ENCODE measurements around the gene UBAC2. TPM values are rescaled to one million over a fixed set of nuclear protein-coding genes. Genes with fewer than 3 reads are reported as not detected.
A peak's percentile ranks its signal among the peaks of the same experiment; 100 is the strongest.

UBAC2 gene
- total and polyA plus RNA-seq, 2 donors (not counting 1 experiment from before 2014, with no cell fraction given): 32.4 to 87.4 TPM

GRCh38 chr13:99260216-99260615 is 59.6 kb downstream of the UBAC2 start:
- TF ChIP-seq EZH2 (IDR thresholded peaks at IDR 0.05; ENCODE audit: low read length, missing control alignments) (no peak), CTCF (conservative IDR thresholded peaks at IDR 0.05 in 1 of 2, IDR thresholded peaks at IDR 0.05 in 1 of 2; ENCODE audit: low read depth in 1 of 2, low read length in 2 of 2) (no peak)
- Histone ChIP-seq H3K9ac (ENCODE audit: insufficient read depth, low read length) (no peak overlapping the region), H3K27ac (ENCODE audit: insufficient read depth, low read length) (no peak overlapping the region), H3K27me3 (ENCODE audit: control insufficient read depth, insufficient read depth, low read length) (no peaks in the 10 kb centered on the region), H3K79me2 (ENCODE audit: control insufficient read depth, insufficient read depth, low read length) (no peaks in the 10 kb centered on the region), H3K4me3 (replicated peaks in 1 of 4; ENCODE audit: control extremely low read depth in 1 of 4, insufficient read depth in 1 of 4, low read depth in 3 of 4, low read length in 4 of 4) (no peak overlapping the region), H4K20me1 (ENCODE audit: control insufficient read depth, extremely low read depth, insufficient read depth, low read length) (no peaks in the 10 kb centered on the region), H3K9me3 (ENCODE audit: control insufficient read depth, insufficient read depth, low read depth, low read length) (no peaks in the 10 kb centered on the region), H2AFZ (ENCODE audit: low read length) (no peak overlapping the region), H3K4me2 (ENCODE audit: extremely low read depth, insufficient read depth, low read length) (no peak overlapping the region), H3K36me3 (ENCODE audit: control insufficient read depth, insufficient read depth, low read length) (no peaks in the 10 kb centered on the region), H3K4me1 (ENCODE audit: control insufficient read depth, extremely low read depth, insufficient read depth, low read length) (no peaks in the 10 kb centered on the region)
- DNase-seq (ENCODE audit: low read depth in 2 of 2): peak in 1 of 2 donors; percentile 32

- H3K9ac ChIP-seq (ENCODE audit: insufficient read depth, low read length): no peak overlapping the region
- H3K27me3 ChIP-seq (ENCODE audit: control insufficient read depth, insufficient read depth, low read length): no peaks in the 10 kb centered on the region
- H3K27ac ChIP-seq (ENCODE audit: insufficient read depth, low read length): no peak overlapping the region
- no peaks in the 10 kb centered on the region for H3K79me2 ChIP-seq (ENCODE audit: control insufficient read depth, insufficient read depth, low read length)
- TF ChIP-seq CTCF (conservative IDR thresholded peaks at IDR 0.05 in 1 of 2, IDR thresholded peaks at IDR 0.05 in 1 of 2; ENCODE audit: low read depth in 1 of 2, low read length in 2 of 2): no peak
- no peak for TF ChIP-seq EZH2 (IDR thresholded peaks at IDR 0.05; ENCODE audit: low read length, missing control alignments)
- H3K36me3 ChIP-seq (ENCODE audit: control insufficient read depth, insufficient read depth, low read length): no peaks in the 10 kb centered on the region
- H2AFZ ChIP-seq (ENCODE audit: low read length): no peak overlapping the region
- H3K4me3 ChIP-seq (replicated peaks in 1 of 4; ENCODE audit: control extremely low read depth in 1 of 4, insufficient read depth in 1 of 4, low read depth in 3 of 4, low read length in 4 of 4): no peak overlapping the region
- DNase-seq (ENCODE audit: low read depth in 2 of 2): no peak
- H4K20me1 ChIP-seq (ENCODE audit: control insufficient read depth, extremely low read depth, insufficient read depth, low read length): no peaks in the 10 kb centered on the region
- H3K4me2 ChIP-seq (ENCODE audit: extremely low read depth, insufficient read depth, low read length): no peak overlapping the region
- H3K9me3 ChIP-seq (ENCODE audit: control insufficient read depth, insufficient read depth, low read depth, low read length): no peaks in the 10 kb centered on the region
- no peaks in the 10 kb centered on the region for H3K4me1 ChIP-seq (ENCODE audit: control insufficient read depth, extremely low read depth, insufficient read depth, low read length)
Observed at GRCh38 chr13:99261059-99261458, 60.4 kb downstream of the UBAC2 start.

GRCh38 chr13:99263126-99263785 is 62.6 kb downstream of the UBAC2 start:
- H4K20me1 ChIP-seq (ENCODE audit: control insufficient read depth, extremely low read depth, insufficient read depth, low read length): no peaks in the 10 kb centered on the region
- TF ChIP-seq CTCF (conservative IDR thresholded peaks at IDR 0.05 in 1 of 2, IDR thresholded peaks at IDR 0.05 in 1 of 2; ENCODE audit: low read depth in 1 of 2, low read length in 2 of 2): no peak
- no peak for TF ChIP-seq EZH2 (IDR thresholded peaks at IDR 0.05; ENCODE audit: low read length, missing control alignments)
- no peak overlapping the region for H3K27ac ChIP-seq (ENCODE audit: insufficient read depth, low read length)
- H3K79me2 ChIP-seq (ENCODE audit: control insufficient read depth, insufficient read depth, low read length): no peaks in the 10 kb centered on the region
- H3K27me3 ChIP-seq (ENCODE audit: control insufficient read depth, insufficient read depth, low read length): no peaks in the 10 kb centered on the region
- no peaks in the 10 kb centered on the region for H3K36me3 ChIP-seq (ENCODE audit: control insufficient read depth, insufficient read depth, low read length)
- no peaks in the 10 kb centered on the region for H3K4me1 ChIP-seq (ENCODE audit: control insufficient read depth, extremely low read depth, insufficient read depth, low read length)
- DNase-seq (ENCODE audit: low read depth in 2 of 2): no peak
- no peak overlapping the region for H3K4me3 ChIP-seq (replicated peaks in 1 of 4; ENCODE audit: control extremely low read depth in 1 of 4, insufficient read depth in 1 of 4, low read depth in 3 of 4, low read length in 4 of 4)
- no peak overlapping the region for H3K4me2 ChIP-seq (ENCODE audit: extremely low read depth, insufficient read depth, low read length)
- no peak overlapping the region for H3K9ac ChIP-seq (ENCODE audit: insufficient read depth, low read length)
- H2AFZ ChIP-seq (ENCODE audit: low read length): no peak overlapping the region
- no peaks in the 10 kb centered on the region for H3K9me3 ChIP-seq (ENCODE audit: control insufficient read depth, insufficient read depth, low read depth, low read length)

All from fibroblast of lung (primary cell).